Measurements from ENCODE around the gene CCDC7. TPM values are rescaled to one million over a fixed set of nuclear protein-coding genes. Genes with fewer than 3 reads are reported as not detected.

CCDC7 gene
- total RNA-seq, 1 experiment from 2014 or later, result 5.4 TPM

DNA sequence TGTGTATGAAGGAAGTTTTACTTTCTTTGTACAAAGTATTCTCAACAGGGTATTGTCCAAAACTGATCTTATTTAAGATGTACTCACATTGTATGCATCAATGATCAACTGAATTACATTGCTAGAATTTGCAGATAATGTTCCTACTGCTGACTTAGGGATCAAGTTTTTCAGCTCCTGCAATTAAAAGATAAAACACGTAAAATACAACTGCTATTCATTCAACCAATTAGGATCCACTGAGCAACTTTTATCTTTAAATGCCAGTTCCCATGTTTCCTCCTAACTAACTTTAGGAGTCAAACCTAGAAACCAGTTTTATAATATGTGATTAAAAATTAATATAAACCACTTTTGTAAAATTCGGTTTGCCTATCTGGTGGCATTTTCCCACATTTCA, 476.2 kb downstream of the CCDC7 start:
- no peak for DNase-seq (ENCODE audit: extremely low read depth, low read depth)

DNA sequence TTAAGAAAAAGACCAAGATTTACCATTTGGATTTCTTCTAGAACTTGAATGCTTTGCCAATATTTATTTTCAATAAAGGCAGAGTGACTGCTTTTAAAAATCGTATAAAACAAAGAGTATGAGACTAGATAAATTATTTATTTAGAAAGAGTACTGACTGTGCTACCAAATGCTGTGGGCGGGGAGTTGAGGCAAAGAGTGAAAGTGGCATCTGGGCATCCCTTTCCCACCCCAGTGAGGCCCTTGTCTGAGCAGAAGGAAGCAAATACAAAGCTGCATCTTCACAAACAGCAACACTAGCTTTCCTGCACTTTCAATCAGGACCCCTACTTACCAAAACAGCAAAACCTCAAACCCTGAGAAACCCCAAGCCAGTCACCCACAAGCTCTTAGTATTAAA, 477.2 kb downstream of the CCDC7 start:
- no peak for DNase-seq (ENCODE audit: extremely low read depth, low read depth)

GRCh38 chr10:32923849-32924248, 477.9 kb downstream of the CCDC7 start:
- no peak for DNase-seq (ENCODE audit: extremely low read depth, low read depth)

Other genes starting within 250 kb of the CCDC7 start
- gene EPC1, start 99.0 kb upstream of the CCDC7 start, total RNA-seq (2014; rRNA removed; shearing (Covaris generic)), result 14.0 and 14.4 TPM in 2 replicates